Lung (tissue), 12 donors: ENCODE data around the gene POLR2E. TPM values are rescaled to one million over a fixed set of nuclear protein-coding genes. Genes with fewer than 3 reads are reported as not detected.

Experiments used
- ATAC-seq: fragments of 200-7000 bp; cut with Tn5 transposase; one replicate; pipeline ENCODE4 v1.9.1; 2020; ENCODE audit warnings: moderate number of reproducible peaks; ENCODE audit not compliant: insufficient read depth, low FRiP score
- DNase-seq, 3 donors: peaks; one replicate each; pipeline ENCODE4 v3.0.0-alpha.2; 2013 to 2017
- H3K27ac ChIP-seq, 2 donors: one replicate each; pipeline ENCODE4 v1.5.1; 2013; ENCODE audit warnings: mild to moderate bottlenecking in 2 of 2, moderate library complexity in 2 of 2, control low read depth in 1 of 2, inconsistent platforms in 1 of 2, low read depth in 1 of 2, low read length in 1 of 2
- H3K27me3 ChIP-seq, 3 donors: one replicate each; pipeline ENCODE4 v1.5.1; 2013; ENCODE audit warnings: low read length in 2 of 3; ENCODE audit not compliant: control insufficient read depth in 3 of 3, insufficient read depth in 3 of 3
- H3K36me3 ChIP-seq, 4 donors: one replicate each; pipeline ENCODE4 v1.5.1; 2013; ENCODE audit warnings: low read length in 4 of 4, mild to moderate bottlenecking in 1 of 4, moderate library complexity in 1 of 4; ENCODE audit not compliant: control insufficient read depth in 4 of 4, insufficient read depth in 4 of 4
- H3K4me1 ChIP-seq, 5 donors: one replicate each; pipeline ENCODE4 v1.5.1; 2013; ENCODE audit warnings: low read length in 5 of 5, mild to moderate bottlenecking in 2 of 5, moderate library complexity in 1 of 5; ENCODE audit not compliant: control insufficient read depth in 5 of 5, insufficient read depth in 5 of 5
- H3K4me3 ChIP-seq: one replicate; pipeline ENCODE4 v1.5.1; 2013; ENCODE audit warnings: mild to moderate bottlenecking, control low read depth, moderate library complexity
- H3K9ac ChIP-seq, 2 donors: one replicate each; pipeline ENCODE4 v1.5.1; 2013; ENCODE audit warnings: low read length in 2 of 2, control low read depth in 1 of 2; ENCODE audit not compliant: insufficient read depth in 1 of 2
- H3K9me3 ChIP-seq, 4 donors: one replicate each; pipeline ENCODE4 v1.5.1; 2013; ENCODE audit warnings: low read length in 3 of 4, mild to moderate bottlenecking in 1 of 4, moderate library complexity in 1 of 4; ENCODE audit not compliant: control insufficient read depth in 4 of 4, insufficient read depth in 3 of 4
- CTCF ChIP-seq: IDR thresholded peaks from 2 replicates; pipeline ENCODE4 v1.5.1; 2012; ENCODE audit warnings: mild to moderate bottlenecking; ENCODE audit errors: control extremely low read depth, extremely low read depth
- WGBS, 2 donors: extraction: QIAGEN DNeasy Blood & Tissue Kit; methylation state at CpG; one replicate each; pipeline ENCODE4 v1.1.7; 2013; 5-methylcytosine and 5-hydroxymethylcytosine counted together
- polyA plus RNA-seq, 2 donors: library from polyadenylated mRNA; stranded (reverse); fragments of 200-250 nt; gene quantifications; one replicate each; pipeline ENCODE4 v1.2.1, GENCODE V29; 2013
- total RNA-seq, 2 donors: library from RNA; depleted of rRNA in 1 of 2; stranded (reverse); fragments of >200 nt in 1 of 2; gene quantifications; one replicate each; pipeline ENCODE4 v1.2.1, GENCODE V29; 2014 to 2021
- donor health status: control.
- donor health status: control.
- donor health status: Bipolar disorder and iron deficiency.
- donor health status: healthy.
- donor health status: DM: yes; HTN: yes; CAD: no.

The POLR2E gene
- total and polyA plus RNA-seq, 4 donors, result 78.4 to 196 (median 154) TPM

GRCh38 chr19:1093330-1093729 lies 1.8 kb downstream of the POLR2E start:
- Histone ChIP-seq H3K9ac (no peak overlapping the region), H3K4me3 (no peak overlapping the region), H3K36me3 (peaks cover 0 to 43% (median 5%) of the 10 kb centered on the region in 4 donors), H3K27ac (no peak overlapping the region), H3K4me1 (peaks cover 4 to 17% (median 9%) of the 10 kb centered on the region in 5 donors), H3K9me3 (no peaks in the 10 kb centered on the region), H3K27me3 (no peaks in the 10 kb centered on the region)
- WGBS, 2 donors, result 88 to 93% methylated on average over 14 to 15 of the region's 15 CpGs
- no peak for ATAC-seq
- DNase-seq, result no peak
- TF ChIP-seq CTCF, result no peak

DNA sequence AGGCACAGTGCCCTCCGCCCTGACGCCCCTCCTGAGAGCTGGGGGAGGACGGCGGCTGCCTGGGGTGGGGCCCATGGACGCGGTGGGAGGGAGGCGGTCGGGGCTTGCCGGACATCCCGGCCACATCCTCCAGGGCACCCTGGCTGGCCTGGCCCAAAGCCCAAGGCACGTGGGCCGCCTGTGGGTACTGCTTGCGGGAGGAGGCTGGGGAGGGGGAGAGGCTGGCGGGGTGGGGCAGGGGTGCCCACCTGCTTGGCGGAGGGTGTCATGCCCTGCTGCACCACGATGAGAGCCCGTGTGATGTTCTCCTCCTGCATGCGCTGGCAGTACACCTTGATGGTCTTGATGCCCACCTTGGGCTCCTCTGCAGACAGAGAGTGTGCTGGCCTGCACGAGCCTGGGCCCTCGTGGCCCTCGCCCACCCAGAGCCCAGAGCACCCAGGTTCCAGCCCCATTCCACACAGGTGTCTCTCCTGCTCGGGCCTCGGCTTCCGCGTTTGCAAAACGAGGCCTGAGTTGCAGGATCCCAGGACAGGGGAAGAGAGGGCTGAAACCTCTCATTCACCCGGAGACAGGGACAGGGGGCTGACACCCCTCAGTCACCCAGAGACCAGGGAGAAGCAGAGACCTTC lies 3.5 kb downstream of the POLR2E start:
- H3K27me3 ChIP-seq, result no peaks in the 10 kb centered on the region
- ATAC-seq (no peak), DNase-seq (no peak)
- no peak overlapping the region for H3K9ac ChIP-seq
- no peak for TF ChIP-seq CTCF
- peaks cover 4 to 17% (median 7%) of the 10 kb centered on the region in 5 donors for H3K4me1 ChIP-seq
- H3K36me3 ChIP-seq, result peaks cover 0 to 56% (median 5%) of the 10 kb centered on the region in 4 donors
- no peak overlapping the region for H3K4me3 ChIP-seq
- H3K9me3 ChIP-seq, result no peaks in the 10 kb centered on the region
- H3K27ac ChIP-seq, result no peak overlapping the region
- WGBS, 2 donors, result 88 to 91% methylated on average over 27 of the region's 27 CpGs

DNA sequence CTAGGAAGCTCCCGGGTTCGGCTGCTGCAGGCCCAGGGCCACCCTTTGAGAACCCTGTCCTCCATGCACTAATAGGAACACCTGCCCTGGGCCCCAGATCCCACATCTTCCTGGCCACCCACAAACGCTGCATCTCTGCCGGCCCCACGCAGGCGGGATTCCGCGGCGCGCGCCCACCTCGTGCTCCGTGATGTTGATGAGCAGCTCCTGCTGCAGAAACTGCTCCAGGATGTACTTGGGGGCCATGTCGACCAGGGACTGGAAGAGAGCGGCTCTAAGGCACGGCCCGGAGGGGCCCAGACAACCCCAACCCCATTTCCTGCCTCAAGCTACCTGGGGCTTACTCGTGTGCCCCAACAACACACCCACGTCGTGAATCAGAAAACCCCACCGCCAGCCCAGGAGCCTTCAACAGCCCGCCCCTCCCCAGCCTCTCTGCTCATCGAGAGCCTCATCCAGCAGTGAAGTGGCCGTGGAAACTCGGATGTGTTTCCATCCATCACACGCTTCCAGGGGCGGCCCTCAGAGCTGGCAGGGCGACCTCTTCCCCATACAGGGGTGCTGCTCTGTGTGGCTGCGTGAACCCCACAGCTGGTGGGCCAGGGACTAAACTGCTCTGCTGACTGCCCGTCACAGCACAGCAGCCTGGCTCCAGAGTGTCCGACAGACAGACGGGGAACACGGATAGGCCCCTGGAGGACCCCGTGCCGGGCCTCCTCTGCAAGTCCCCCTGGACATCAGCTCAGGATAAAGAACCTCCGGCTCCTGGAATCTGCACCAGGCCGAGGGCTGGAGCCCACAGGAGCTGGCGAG lies 4.2 kb downstream of the POLR2E start:
- H3K27ac ChIP-seq, result no peak overlapping the region
- ATAC-seq (no peak), DNase-seq (no peak)
- H3K27me3 ChIP-seq, result no peaks in the 10 kb centered on the region
- H3K4me3 ChIP-seq, result no peak overlapping the region
- H3K9ac ChIP-seq, result no peak overlapping the region
- no peak for TF ChIP-seq CTCF
- WGBS, 2 donors, result 93 to 96% methylated on average over 38 of the region's 38 CpGs
- no peaks in the 10 kb centered on the region for H3K9me3 ChIP-seq
- peaks cover 4 to 17% (median 7%) of the 10 kb centered on the region in 5 donors for H3K4me1 ChIP-seq
- H3K36me3 ChIP-seq, result peaks cover 0 to 63% (median 5%) of the 10 kb centered on the region in 4 donors
